Mesodermal cell (in vitro differentiated cells): Measurements from ENCODE around the gene B3GNT3.
A peak's percentile ranks its signal among the peaks of the same experiment; 100 is the strongest.

ENCODE experiments used
- H3K27ac ChIP-seq: 2 replicates; pipeline ENCODE4 v1.7.0; 2013; ENCODE audit warnings: mild to moderate bottlenecking, low read depth, low read length, moderate library complexity; ENCODE audit not compliant: severe bottlenecking
- H3K36me3 ChIP-seq: 2 replicates; pipeline ENCODE4 v1.7.1; 2013; ENCODE audit warnings: mild to moderate bottlenecking, low read length, moderate library complexity; ENCODE audit not compliant: control insufficient read depth, insufficient read depth
- H3K4me1 ChIP-seq: one replicate; pipeline ENCODE4 v1.7.1; 2013; ENCODE audit warnings: mild to moderate bottlenecking, low read length; ENCODE audit not compliant: insufficient read depth, control insufficient read depth, poor library complexity, severe bottlenecking
- H3K4me3 ChIP-seq: 2 replicates; pipeline ENCODE4 v1.7.0; 2013; ENCODE audit warnings: low read length, control low read depth, mild to moderate bottlenecking; ENCODE audit not compliant: insufficient read depth, poor library complexity, severe bottlenecking; ENCODE audit errors: extremely low read depth
- H3K9me3 ChIP-seq: 2 replicates; pipeline ENCODE4 v1.7.1; 2013; ENCODE audit warnings: mild to moderate bottlenecking, low read length, moderate library complexity; ENCODE audit not compliant: control insufficient read depth
- WGBS, 2 experiments: methylation state at CpG; one replicate each; pipeline ENCODE4 v1.1.5; 2013; ENCODE audit warnings: missing lambda C conversion rate in 2 of 2; ENCODE audit not compliant: insufficient coverage in 2 of 2; 5-methylcytosine and 5-hydroxymethylcytosine counted together

Gene B3GNT3

DNA sequence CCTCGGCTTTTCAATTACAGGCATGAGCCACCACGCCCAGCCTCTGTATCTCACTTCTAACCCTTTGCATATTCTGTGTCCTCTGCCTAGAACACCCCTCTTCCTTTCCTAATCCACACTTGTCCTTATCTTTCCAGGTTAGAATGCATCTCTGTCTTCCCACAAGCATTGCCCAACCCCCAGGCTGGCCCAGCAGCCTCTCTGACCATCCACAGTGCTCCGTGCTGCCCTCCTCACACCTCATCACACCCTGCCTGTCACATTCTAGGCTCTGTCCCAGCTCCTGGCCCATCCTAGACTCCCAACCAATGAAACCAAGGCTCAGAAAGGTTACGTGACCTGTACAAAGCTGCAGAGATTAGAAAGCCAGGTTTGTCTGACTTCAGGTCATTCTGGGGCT lies 41.6 kb downstream of the B3GNT3 start:
- WGBS, 2 experiments: 73 to 84% methylated on average over 4 of the region's 4 CpGs
- no peaks in the 10 kb centered on the region for H3K4me1 ChIP-seq
- no peak overlapping the region for H3K27ac ChIP-seq
- H3K4me3 ChIP-seq: no peak overlapping the region
- no peaks in the 10 kb centered on the region for H3K36me3 ChIP-seq
- H3K9me3 ChIP-seq: no peaks in the 10 kb centered on the region

DNA sequence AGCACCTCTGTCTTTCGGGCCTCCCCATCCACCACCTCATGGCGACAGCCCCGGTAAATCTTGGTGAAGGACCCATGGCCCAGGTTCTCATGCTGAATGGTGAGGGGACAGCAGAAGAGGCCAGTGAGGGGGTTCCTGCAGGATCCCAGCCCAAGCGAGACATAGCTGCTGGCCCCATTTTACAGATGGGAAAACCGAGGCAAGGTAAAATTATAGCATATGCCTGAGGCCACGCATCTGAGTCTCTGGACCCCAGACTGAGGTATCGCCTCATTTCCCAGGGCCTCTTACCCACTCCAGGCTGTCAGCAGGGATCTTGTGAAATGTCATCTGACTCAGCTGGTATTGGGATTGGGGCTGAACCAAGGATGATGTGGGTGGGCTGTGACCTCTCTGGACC lies 43.0 kb downstream of the B3GNT3 start:
- Histone ChIP-seq H3K9me3 (no peaks in the 10 kb centered on the region), H3K4me3 (no peak overlapping the region), H3K27ac (no peak overlapping the region), H3K36me3 (no peaks in the 10 kb centered on the region), H3K4me1 (no peaks in the 10 kb centered on the region)
- WGBS, 2 experiments: 94% methylated on average over 4 to 6 of the region's 7 CpGs

DNA sequence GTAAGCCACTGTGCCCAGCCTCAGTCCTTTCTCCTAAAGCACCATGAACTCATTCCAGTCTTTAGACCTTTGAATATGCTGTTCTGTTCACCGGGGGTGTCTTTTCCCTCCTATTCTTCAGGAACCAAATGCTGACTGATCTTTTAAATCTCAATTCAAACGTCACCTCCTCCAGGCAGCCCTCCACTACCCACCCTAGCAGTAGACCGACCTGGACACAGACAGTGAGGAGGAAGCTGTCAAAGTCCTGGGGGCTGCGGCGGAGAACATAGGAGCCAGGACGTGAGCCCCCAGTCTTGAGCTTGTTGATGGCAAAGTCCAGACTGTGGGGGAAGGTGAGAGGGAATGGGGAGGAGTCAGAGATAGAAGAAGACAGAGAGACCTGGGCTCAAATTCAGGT lies 45.1 kb downstream of the B3GNT3 start:
- 84 to 88% methylated on average over 5 to 6 of the region's 6 CpGs for WGBS, 2 experiments
- H3K9me3 ChIP-seq: no peaks in the 10 kb centered on the region
- H3K4me3 ChIP-seq: no peak overlapping the region
- H3K27ac ChIP-seq: no peak overlapping the region
- no peaks in the 10 kb centered on the region for H3K36me3 ChIP-seq
- no peaks in the 10 kb centered on the region for H3K4me1 ChIP-seq

DNA sequence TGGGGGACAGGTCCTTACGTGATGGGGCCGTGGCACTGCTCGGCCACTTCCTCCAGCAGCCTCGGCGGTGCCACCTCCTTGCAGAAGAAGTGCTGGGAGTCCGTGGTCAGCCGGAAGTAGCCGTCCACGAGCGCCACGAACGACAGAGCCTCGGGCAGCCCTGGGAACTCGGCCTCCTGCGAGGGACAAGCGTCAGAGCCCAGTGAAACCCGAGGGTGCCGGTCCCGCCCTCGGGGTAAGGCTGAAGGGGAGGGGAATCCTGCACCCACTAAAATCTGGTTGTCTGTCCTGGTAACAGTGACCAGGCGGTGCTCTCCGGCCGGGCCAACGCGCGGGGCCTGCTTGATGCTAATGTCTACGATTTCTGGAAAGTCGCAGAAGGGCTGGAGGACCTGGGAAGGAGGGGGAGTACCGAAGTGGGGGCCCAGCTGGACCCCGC lies 46.5 kb downstream of the B3GNT3 start:
- Histone ChIP-seq H3K4me3 (peak overlapping the region; percentile 38), H3K27ac (no peak overlapping the region), H3K4me1 (no peaks in the 10 kb centered on the region), H3K36me3 (no peaks in the 10 kb centered on the region), H3K9me3 (no peaks in the 10 kb centered on the region)
- 19 to 29% methylated on average over 17 to 18 of the region's 30 CpGs for WGBS, 2 experiments

DNA sequence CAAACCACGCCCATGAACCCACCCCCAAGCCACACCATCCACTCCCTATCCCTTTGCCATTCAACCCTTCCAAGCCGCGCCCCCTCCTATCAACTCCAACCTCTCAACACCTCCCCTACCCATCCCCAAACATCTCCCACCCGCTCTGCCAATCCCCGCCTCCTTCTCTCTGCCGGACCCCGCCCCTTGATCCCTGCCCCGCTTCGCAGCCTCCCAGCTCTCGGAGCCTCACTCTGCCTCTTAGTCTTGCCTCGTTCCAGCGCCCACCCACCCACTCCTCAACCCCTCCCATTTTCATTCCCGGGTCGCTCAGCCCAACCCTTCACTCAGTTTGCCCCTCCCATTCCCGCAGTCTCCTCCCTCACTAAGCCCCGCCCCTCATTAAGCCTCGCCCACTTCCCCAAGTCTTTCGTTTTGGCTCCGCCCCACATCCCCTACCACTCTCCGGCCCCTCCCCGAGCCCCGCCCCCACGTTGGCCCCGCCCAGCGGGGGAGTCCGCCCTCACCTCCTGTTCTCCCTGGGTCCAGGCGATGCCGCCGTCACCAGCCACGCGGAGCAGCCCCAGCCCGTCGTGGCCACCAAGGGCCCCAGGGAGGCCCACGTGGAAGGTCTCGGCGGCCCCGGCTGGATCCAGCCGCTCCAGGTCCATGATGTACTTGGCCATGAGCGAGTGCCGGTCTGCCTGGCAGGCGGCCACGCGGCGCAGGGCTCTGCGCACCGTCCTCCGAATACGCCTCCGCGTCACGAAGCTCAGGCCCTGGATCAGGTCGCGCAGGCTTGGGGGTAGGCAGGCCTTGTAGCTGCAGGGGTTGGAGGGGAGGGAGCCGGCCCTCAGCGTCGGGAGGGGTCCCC lies 47.1 kb downstream of the B3GNT3 start:
- Histone ChIP-seq H3K4me3 (peak overlapping the region; percentile 38), H3K4me1 (no peaks in the 10 kb centered on the region), H3K36me3 (no peaks in the 10 kb centered on the region), H3K9me3 (no peaks in the 10 kb centered on the region), H3K27ac (peak overlapping the region; percentile 3)
- WGBS, 2 experiments: 12 to 15% methylated on average over 30 to 47 of the region's 56 CpGs

DNA sequence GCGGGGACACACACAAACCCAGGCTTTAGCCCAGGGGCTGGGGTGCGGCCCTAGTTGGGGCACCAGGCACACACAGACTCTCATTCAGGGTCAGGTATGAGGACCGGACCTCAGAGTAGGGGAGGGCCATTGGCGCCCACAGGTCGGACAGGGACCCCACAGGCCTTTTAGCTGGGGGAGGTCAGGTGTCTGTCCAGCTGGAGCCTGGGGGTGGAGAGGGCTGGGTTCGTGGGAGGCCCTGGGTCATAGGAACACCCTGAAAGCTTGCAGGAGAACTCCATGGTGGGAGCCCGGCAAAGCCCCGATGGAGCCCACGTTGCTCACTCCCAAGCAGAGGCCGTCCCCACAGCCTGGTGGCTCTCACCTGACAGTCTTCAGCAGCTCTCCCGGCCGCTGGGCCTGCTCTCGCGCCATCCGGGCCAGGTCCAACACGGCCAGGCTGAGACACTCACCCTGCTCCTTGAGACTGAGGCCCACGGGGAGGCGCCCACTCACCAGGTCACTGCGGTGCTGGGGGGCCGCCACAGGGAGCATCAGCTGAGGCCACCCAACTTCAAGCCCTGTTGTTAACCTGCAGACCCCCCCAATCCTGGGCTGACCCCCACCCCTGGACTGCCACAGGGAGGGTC lies 47.8 kb downstream of the B3GNT3 start:
- no peaks in the 10 kb centered on the region for H3K4me1 ChIP-seq
- H3K4me3 ChIP-seq: peak overlapping the region; percentile 38
- H3K36me3 ChIP-seq: no peaks in the 10 kb centered on the region
- 75 to 86% methylated on average over 14 to 19 of the region's 20 CpGs for WGBS, 2 experiments
- peak overlapping the region; percentile 3 for H3K27ac ChIP-seq
- no peaks in the 10 kb centered on the region for H3K9me3 ChIP-seq

DNA sequence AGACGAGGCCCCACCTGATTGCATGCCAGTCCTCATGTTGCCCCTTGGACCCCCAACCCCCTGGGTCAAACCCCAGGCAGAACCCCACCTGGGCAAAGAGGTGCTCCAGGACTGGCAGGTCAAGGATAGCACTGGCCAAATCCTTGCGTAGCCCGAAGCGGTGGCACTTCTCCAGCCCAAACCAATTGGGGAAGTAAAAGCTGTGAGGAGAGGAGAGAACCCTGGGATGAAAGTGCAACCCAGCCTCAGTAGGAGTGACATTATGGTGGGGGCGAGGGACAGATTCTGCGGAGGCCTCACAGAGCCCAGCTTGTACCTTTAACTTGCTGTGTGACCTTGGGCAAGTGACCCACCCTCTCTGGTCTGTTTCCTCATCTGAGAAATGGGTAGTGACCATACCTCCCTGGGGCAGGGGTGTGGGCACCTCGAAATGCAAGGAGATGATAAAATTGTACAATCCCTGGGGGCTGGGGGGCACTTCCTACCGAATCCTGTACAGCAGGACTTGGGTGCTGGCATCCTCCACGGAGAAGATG lies 48.4 kb downstream of the B3GNT3 start:
- WGBS, 2 experiments: 92 to 98% methylated on average over 7 to 8 of the region's 9 CpGs
- H3K4me3 ChIP-seq: no peak overlapping the region
- no peaks in the 10 kb centered on the region for H3K9me3 ChIP-seq
- no peaks in the 10 kb centered on the region for H3K4me1 ChIP-seq
- H3K36me3 ChIP-seq: no peaks in the 10 kb centered on the region
- no peak overlapping the region for H3K27ac ChIP-seq

DNA sequence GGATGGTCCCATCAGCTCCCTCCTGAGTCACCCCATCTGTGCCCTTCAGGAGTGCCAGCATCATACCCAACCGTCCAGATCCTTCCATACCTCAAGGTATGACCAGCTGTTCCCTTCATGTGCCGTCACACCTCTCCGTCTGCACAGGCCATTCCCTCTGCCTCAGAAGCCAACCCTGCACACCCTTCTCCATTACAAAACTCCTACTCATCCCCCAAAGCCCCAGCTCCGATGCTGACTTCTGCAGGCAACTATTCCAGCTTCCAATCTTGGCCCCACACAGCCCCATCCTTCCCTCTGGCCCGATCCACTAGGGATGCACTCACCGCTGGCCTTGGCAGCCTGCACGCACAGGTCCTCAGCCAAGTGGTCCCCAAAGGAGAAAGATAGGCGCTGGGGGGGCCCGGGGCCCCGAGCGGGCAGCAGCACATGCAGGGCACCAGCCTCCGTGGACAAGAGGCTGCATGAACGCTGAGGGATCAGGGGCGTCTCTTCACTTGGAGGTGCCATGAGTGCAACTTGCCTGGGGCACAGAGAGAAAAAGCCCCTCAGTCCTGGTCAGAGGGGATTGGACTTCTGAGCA lies 49.1 kb downstream of the B3GNT3 start:
- H3K27ac ChIP-seq: no peak overlapping the region
- no peaks in the 10 kb centered on the region for H3K9me3 ChIP-seq
- no peaks in the 10 kb centered on the region for H3K36me3 ChIP-seq
- H3K4me1 ChIP-seq: no peaks in the 10 kb centered on the region
- 82 to 84% methylated on average over 13 to 14 of the region's 14 CpGs for WGBS, 2 experiments
- H3K4me3 ChIP-seq: no peak overlapping the region

DNA sequence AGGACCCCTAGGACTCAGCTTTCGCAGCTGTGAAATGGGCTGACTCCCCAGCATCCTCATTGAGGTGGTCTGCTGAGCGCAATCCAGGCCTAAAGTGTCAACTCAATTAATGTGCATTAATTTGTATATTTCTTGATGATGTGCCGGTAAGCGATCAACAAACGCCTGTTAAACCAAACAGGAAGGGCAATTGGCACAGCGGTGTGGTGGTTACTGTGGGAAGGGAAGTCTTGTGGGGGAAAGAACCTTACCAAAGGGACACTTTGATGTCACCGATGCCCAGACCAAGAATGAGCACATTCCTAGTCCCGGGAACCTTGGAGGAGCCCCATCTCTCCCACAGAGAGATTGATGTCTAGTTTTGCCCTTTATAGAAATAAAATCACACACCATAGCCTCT lies 51.2 kb downstream of the B3GNT3 start:
- Histone ChIP-seq H3K27ac (no peak overlapping the region), H3K36me3 (no peaks in the 10 kb centered on the region), H3K4me3 (no peak overlapping the region), H3K9me3 (no peaks in the 10 kb centered on the region), H3K4me1 (no peaks in the 10 kb centered on the region)
- WGBS, 2 experiments: 93 to 96% methylated on average over 8 of the region's 8 CpGs

DNA sequence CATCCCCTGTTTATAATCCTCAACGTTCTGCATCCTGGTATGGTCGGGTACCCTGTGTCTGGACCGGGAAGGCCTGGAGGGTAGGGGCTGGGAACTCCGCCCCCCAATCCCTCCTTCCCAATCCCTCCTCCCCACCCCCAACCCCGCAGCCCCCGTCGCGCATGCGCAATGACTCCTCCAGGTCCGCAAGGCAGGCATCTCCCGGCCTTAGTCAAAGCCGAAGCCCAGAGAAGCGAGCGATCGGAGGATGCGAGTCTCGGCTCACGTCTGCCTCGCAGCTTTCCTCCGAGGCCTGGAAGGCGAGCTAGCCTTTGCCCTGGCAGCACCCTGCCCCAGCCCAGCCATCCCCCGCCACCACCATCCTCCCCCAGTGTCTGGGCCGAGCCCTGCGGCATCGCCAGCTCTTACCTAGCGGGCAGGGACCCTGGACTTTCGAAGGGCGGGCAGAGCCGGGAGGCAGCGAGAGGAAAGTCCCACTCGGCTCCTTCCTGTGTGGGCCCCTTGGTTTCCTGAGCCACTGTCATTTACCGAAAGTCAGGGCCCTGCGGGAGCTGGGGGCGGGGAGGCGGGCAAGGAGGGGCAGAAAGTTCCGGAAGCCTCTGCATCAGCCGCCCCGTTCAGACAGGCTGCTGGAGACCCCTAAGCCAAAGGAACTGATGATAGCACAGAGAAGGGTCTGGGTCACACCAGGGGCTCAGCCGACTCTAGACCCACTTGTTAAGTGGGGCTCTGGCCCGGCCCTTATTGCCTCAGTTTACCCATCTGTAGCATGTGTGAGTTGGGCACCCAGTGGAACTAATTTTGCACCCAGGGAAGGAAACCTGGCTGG lies 52.8 kb downstream of the B3GNT3 start, which contains the start of gene JAK3:
TSS of gene JAK3 (minus strand) at position 445 of the 829 bp plus-strand sequence. CDS start 3,565 bp downstream, outside the sequence.
- WGBS, 2 experiments: 23 to 35% methylated on average over 26 to 29 of the region's 40 CpGs
- Histone ChIP-seq H3K4me3 (peak within 1 kb of the TSS; percentile 29), H3K4me1 (no peaks in the 10 kb centered on the region), H3K36me3 (no peaks in the 10 kb centered on the region), H3K9me3 (no peaks in the 10 kb centered on the region), H3K27ac (peak within 1 kb of the TSS; percentile 77)
